H54 (cell line): Measurements from ENCODE around the gene SHROOM2.

ENCODE experiments used
- DNase-seq: peaks from one replicate; pipeline ENCODE4 v3.0.0; 2011; ENCODE audit warnings: low spot score, mixed read lengths; ENCODE audit not compliant: insufficient read length
- FAIRE-seq: peaks from 3 replicates; lab custom pipeline; 2011; peaks lifted over from hg19 to GRCh38; lab: Jason Lieb, UNC
- POLR2A ChIP-seq: IDR thresholded peaks from 2 replicates; pipeline ENCODE4 v1.6.1; 2011; ENCODE audit warnings: low read depth, mild to moderate bottlenecking, low read length

Gene SHROOM2

GRCh38 chrX:9785944-9786797, at the start of gene SHROOM2:
SHROOM2 (plus strand) TSS chrX:9786429; CDS start chrX:9786546, 117 bp downstream.
- TF ChIP-seq POLR2A, result no peak
- no peak for FAIRE-seq
- DNase-seq, result no peak

- DNase-seq, result no peak
- no peak for FAIRE-seq
- no peak for TF ChIP-seq POLR2A
Observed at GRCh38 chrX:9737363-9737762, 48.9 kb upstream of the SHROOM2 start.

- FAIRE-seq, result no peak
- no peak for TF ChIP-seq POLR2A
- no peak for DNase-seq
Observed at GRCh38 chrX:9738151-9738550, 48.1 kb upstream of the SHROOM2 start.

GRCh38 chrX:9739130-9739529, 47.1 kb upstream of the SHROOM2 start:
- FAIRE-seq (no peak), DNase-seq (no peak)
- no peak for TF ChIP-seq POLR2A

- FAIRE-seq, result no peak
- no peak for TF ChIP-seq POLR2A
Observed at GRCh38 chrX:9745417-9746115, 40.7 kb upstream of the SHROOM2 start.

GRCh38 chrX:9746148-9746888, 39.9 kb upstream of the SHROOM2 start:
- FAIRE-seq, result no peak
- no peak for DNase-seq
- no peak for TF ChIP-seq POLR2A

More at GRCh38 chrX:9745417-9746115, 40.7 kb upstream of the SHROOM2 start:
- DNase-seq, result no peak

GRCh38 chrX:9747644-9748043, 38.6 kb upstream of the SHROOM2 start:
- no peak for DNase-seq
- no peak for FAIRE-seq
- TF ChIP-seq POLR2A, result no peak

- DNase-seq (no peak), FAIRE-seq (no peak)
- TF ChIP-seq POLR2A, result no peak
Observed at GRCh38 chrX:9749146-9749692, 37.0 kb upstream of the SHROOM2 start.

- TF ChIP-seq POLR2A, result no peak
- DNase-seq (no peak), FAIRE-seq (no peak)
Observed at GRCh38 chrX:9757366-9757765, 28.9 kb upstream of the SHROOM2 start.

GRCh38 chrX:9758021-9758638, 28.1 kb upstream of the SHROOM2 start:
- FAIRE-seq (no peak), DNase-seq (no peak)
- TF ChIP-seq POLR2A, result no peak

- FAIRE-seq, result no peak
- TF ChIP-seq POLR2A, result no peak
- no peak for DNase-seq
Observed at GRCh38 chrX:9759337-9759736, 26.9 kb upstream of the SHROOM2 start.

- DNase-seq, result no peak
- no peak for FAIRE-seq
- no peak for TF ChIP-seq POLR2A
Observed at GRCh38 chrX:9765072-9765736, 21.0 kb upstream of the SHROOM2 start.

- no peak for TF ChIP-seq POLR2A
- DNase-seq (no peak), FAIRE-seq (no peak)
Observed at GRCh38 chrX:9765737-9766097, 20.5 kb upstream of the SHROOM2 start, which contains the start of gene GPR143. GPR143 (minus strand) TSS chrX:9765847; CDS start chrX:9765817, 30 bp downstream.
